ENCODE results near the gene BUB1B.

BUB1B gene

GRCh38 chr15:40175160-40175559, 14.3 kb downstream of the BUB1B start:
- Histone ChIP-seq H3K4me3 (replicated peaks; ENCODE audit: insufficient read depth, low read length) (no peak overlapping the region), H3K27ac (replicated peaks) (no peak overlapping the region), H3K27me3 (ENCODE audit: insufficient read depth, poor library complexity, severe bottlenecking) (no peaks in the 10 kb centered on the region)
- no peak for DNase-seq (ENCODE audit: low read depth in 1 of 2, low spot score in 1 of 2)
- TF ChIP-seq, protein P1, sequence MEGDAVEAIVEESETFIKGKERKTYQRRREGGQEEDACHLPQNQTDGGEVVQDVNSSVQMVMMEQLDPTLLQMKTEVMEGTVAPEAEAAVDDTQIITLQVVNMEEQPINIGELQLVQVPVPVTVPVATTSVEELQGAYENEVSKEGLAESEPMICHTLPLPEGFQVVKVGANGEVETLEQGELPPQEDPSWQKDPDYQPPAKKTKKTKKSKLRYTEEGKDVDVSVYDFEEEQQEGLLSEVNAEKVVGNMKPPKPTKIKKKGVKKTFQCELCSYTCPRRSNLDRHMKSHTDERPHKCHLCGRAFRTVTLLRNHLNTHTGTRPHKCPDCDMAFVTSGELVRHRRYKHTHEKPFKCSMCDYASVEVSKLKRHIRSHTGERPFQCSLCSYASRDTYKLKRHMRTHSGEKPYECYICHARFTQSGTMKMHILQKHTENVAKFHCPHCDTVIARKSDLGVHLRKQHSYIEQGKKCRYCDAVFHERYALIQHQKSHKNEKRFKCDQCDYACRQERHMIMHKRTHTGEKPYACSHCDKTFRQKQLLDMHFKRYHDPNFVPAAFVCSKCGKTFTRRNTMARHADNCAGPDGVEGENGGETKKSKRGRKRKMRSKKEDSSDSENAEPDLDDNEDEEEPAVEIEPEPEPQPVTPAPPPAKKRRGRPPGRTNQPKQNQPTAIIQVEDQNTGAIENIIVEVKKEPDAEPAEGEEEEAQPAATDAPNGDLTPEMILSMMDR (IDR thresholded peaks at IDR 0.05; ENCODE audit: insufficient read depth, low read length): no peak
- no peak for TF ChIP-seq POLR2AphosphoS5 (IDR thresholded peaks at IDR 0.05; ENCODE audit: low read depth)
- TF ChIP-seq GABPA (IDR thresholded peaks at IDR 0.05; ENCODE audit: low read depth): no peak
- TF ChIP-seq, protein P2, sequence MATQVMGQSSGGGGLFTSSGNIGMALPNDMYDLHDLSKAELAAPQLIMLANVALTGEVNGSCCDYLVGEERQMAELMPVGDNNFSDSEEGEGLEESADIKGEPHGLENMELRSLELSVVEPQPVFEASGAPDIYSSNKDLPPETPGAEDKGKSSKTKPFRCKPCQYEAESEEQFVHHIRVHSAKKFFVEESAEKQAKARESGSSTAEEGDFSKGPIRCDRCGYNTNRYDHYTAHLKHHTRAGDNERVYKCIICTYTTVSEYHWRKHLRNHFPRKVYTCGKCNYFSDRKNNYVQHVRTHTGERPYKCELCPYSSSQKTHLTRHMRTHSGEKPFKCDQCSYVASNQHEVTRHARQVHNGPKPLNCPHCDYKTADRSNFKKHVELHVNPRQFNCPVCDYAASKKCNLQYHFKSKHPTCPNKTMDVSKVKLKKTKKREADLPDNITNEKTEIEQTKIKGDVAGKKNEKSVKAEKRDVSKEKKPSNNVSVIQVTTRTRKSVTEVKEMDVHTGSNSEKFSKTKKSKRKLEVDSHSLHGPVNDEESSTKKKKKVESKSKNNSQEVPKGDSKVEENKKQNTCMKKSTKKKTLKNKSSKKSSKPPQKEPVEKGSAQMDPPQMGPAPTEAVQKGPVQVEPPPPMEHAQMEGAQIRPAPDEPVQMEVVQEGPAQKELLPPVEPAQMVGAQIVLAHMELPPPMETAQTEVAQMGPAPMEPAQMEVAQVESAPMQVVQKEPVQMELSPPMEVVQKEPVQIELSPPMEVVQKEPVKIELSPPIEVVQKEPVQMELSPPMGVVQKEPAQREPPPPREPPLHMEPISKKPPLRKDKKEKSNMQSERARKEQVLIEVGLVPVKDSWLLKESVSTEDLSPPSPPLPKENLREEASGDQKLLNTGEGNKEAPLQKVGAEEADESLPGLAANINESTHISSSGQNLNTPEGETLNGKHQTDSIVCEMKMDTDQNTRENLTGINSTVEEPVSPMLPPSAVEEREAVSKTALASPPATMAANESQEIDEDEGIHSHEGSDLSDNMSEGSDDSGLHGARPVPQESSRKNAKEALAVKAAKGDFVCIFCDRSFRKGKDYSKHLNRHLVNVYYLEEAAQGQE (IDR thresholded peaks at IDR 0.05; ENCODE audit: insufficient replicate concordance, low read depth): no peak
- TF ChIP-seq SPI1 (IDR thresholded peaks at IDR 0.05; ENCODE audit: borderline replicate concordance, low read depth): no peak

- TF ChIP-seq, protein P1 (IDR thresholded peaks at IDR 0.05; ENCODE audit: insufficient read depth, low read length): no peak
- TF ChIP-seq POLR2AphosphoS5 (IDR thresholded peaks at IDR 0.05; ENCODE audit: low read depth) (no peak), SPI1 (IDR thresholded peaks at IDR 0.05; ENCODE audit: borderline replicate concordance, low read depth) (no peak), GABPA (IDR thresholded peaks at IDR 0.05; ENCODE audit: low read depth) (no peak)
- TF ChIP-seq, protein P2 (IDR thresholded peaks at IDR 0.05; ENCODE audit: insufficient replicate concordance, low read depth): no peak
- H3K27ac ChIP-seq (replicated peaks): peak overlapping the region; percentile 20
- H3K27me3 ChIP-seq (ENCODE audit: insufficient read depth, poor library complexity, severe bottlenecking): no peaks in the 10 kb centered on the region
- peak in 1 of 2 experiments; percentile 5 for DNase-seq (ENCODE audit: low read depth in 1 of 2, low spot score in 1 of 2)
- no peak overlapping the region for H3K4me3 ChIP-seq (replicated peaks; ENCODE audit: insufficient read depth, low read length)
Measured at GRCh38 chr15:40182358-40183029, 21.6 kb downstream of the BUB1B start.

DNA sequence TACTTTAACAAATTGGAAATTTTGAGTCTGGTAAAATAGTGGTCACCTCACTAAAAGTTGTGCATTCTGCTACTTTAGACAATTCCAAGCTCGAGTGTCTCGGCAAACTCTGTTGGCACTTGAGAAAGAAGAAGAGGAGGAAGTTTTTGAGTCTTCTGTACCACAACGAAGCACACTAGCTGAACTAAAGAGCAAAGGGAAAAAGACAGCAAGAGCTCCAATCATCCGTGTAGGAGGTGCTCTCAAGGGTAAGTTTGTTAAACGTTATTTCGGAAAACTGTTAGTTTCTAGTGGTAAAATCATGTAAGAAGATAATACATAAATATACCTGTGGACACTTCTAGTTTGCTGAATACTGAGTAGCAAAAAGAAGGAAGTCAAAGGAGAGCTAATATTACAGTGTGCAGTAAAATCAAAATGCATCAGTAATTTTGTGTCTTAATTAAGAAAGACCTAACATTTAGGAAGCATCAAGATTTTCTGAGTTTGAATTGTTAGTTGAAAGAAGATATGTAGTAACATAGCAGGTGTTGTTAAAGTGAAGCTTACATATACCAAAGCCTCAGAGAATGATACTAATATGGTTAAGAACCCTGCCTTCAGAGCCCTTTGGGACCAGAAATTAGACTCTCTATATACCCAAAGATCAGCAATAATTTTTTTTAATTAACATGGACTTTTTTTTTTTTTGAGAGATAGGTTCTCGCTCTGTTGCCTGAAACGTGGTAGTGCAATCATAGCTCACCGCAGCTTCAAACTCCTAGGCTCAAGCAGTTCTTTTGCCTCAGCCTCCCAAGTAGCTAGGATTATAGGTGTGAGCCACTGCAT, 23.0 kb downstream of the BUB1B start:
- peak overlapping the region; percentile 6; the same call in 1 of the 2 replicates for H3K27ac ChIP-seq (replicated peaks)
- TF ChIP-seq SPI1 (IDR thresholded peaks at IDR 0.05; ENCODE audit: borderline replicate concordance, low read depth): peak; percentile 39; the same call in 1 of the 2 replicates
- TF ChIP-seq, protein P2 (IDR thresholded peaks at IDR 0.05; ENCODE audit: insufficient replicate concordance, low read depth): no peak
- no peak overlapping the region for H3K4me3 ChIP-seq (replicated peaks; ENCODE audit: insufficient read depth, low read length)
- no peaks in the 10 kb centered on the region for H3K27me3 ChIP-seq (ENCODE audit: insufficient read depth, poor library complexity, severe bottlenecking)
- peak in 1 of 2 experiments; percentile 7 for DNase-seq (ENCODE audit: low read depth in 1 of 2, low spot score in 1 of 2)
